ENCODE measurements around the gene UQCC2.

The UQCC2 gene

GRCh38 chr6:33658982-33659689 is 52.4 kb downstream of the UQCC2 start:
- no peak for DNase-seq (ENCODE audit: low read depth in 2 of 3, low spot score in 2 of 3)

GRCh38 chr6:33656844-33657243 is 54.7 kb downstream of the UQCC2 start:
- no peak for DNase-seq (ENCODE audit: low read depth in 2 of 3, low spot score in 2 of 3)

GRCh38 chr6:33654831-33655554 is 56.5 kb downstream of the UQCC2 start:
- DNase-seq (ENCODE audit: low read depth in 2 of 3, low spot score in 2 of 3), result no peak

- no peak for DNase-seq (ENCODE audit: low read depth in 2 of 3, low spot score in 2 of 3)
These were observed 59.5 kb downstream of the UQCC2 start for GRCh38 chr6:33652002-33652401.

GRCh38 chr6:33651403-33651802 is 60.1 kb downstream of the UQCC2 start:
- DNase-seq (ENCODE audit: low read depth in 2 of 3, low spot score in 2 of 3), result no peak
